ENCODE data around the gene RGS4. TPM values are rescaled to one million over a fixed set of nuclear protein-coding genes. Genes with fewer than 3 reads are reported as not detected.

RGS4 gene
- total and polyA plus RNA-seq, 2 donors (not counting 1 experiment from before 2014, with no cell fraction given), result not detected

- Histone ChIP-seq H3K9ac (ENCODE audit: low read length) (no peak overlapping the region), H3K4me1 (ENCODE audit: control insufficient read depth in 2 of 2, insufficient read depth in 2 of 2, low read length in 2 of 2) (no peaks in the 10 kb centered on the region), H3K79me2 (ENCODE audit: control insufficient read depth, insufficient read depth, low read length) (no peaks in the 10 kb centered on the region), H3K27me3 (replicated peaks in 1 of 4; ENCODE audit: control extremely low read depth in 1 of 4, control insufficient read depth in 3 of 4, insufficient read depth in 4 of 4, low read length in 3 of 4) (no peaks in the 10 kb centered on the region), H3K27ac (ENCODE audit: low read length in 2 of 2) (no peak overlapping the region), H3K9me3 (ENCODE audit: control extremely low read depth in 1 of 3, control insufficient read depth in 2 of 3, insufficient read depth in 1 of 3, low read length in 2 of 3) (no peaks in the 10 kb centered on the region), H3K4me2 (replicated peaks; ENCODE audit: low read depth, low read length, poor library complexity, severe bottlenecking) (no peak overlapping the region), H3K4me3 (ENCODE audit: control extremely low read depth in 1 of 5, extremely low read depth in 1 of 5, insufficient read depth in 1 of 5, low read depth in 2 of 5, low read length in 4 of 5) (no peak overlapping the region), H2AFZ (ENCODE audit: insufficient read depth, low read depth, low read length, poor library complexity, severe bottlenecking) (no peak overlapping the region), H3K36me3 (replicated peaks in 1 of 2; ENCODE audit: control extremely low read depth in 1 of 2, control insufficient read depth in 1 of 2, extremely low read depth in 1 of 2, insufficient read depth in 2 of 2, low read length in 1 of 2) (no peaks in the 10 kb centered on the region), H4K20me1 (ENCODE audit: control insufficient read depth, insufficient read depth, low read length, poor library complexity, severe bottlenecking) (no peaks in the 10 kb centered on the region)
- DNase-seq (no peak), ATAC-seq (ENCODE audit: low read depth) (no peak)
- Mint-ChIP-seq H3K4me1 (no peaks in the 10 kb centered on the region), H3K27me3 (peaks cover 11% of the 10 kb centered on the region), H3K9me3 (ENCODE audit: insufficient read depth) (no peaks in the 10 kb centered on the region), H3K27ac (no peak overlapping the region), H3K4me3 (no peak overlapping the region)
- TF ChIP-seq EZH2 (IDR thresholded peaks at IDR 0.05; ENCODE audit: borderline replicate concordance, insufficient read depth, low read depth, low read length, poor library complexity, severe bottlenecking) (no peak), CTCF (IDR thresholded peaks at IDR 0.05) (no peak)
- intact Hi-C loops (cut with micrococcal nuclease), result no loop called here
- ChIA-PET CTCF (no interaction called here), POLR2A (no interaction called here)
- whole genome bisulfite sequencing (ENCODE audit: insufficient coverage), result no CpG with 5 or more reads among the region's 1 CpG
Observed at GRCh38 chr1:163115887-163116286, 46.7 kb downstream of the RGS4 start.

GRCh38 chr1:163119707-163120106, 50.5 kb downstream of the RGS4 start:
- no peak overlapping the region for H2AFZ ChIP-seq (ENCODE audit: insufficient read depth, low read depth, low read length, poor library complexity, severe bottlenecking)
- Mint-ChIP-seq H3K27ac (no peak overlapping the region), H3K27me3 (peaks cover 4% of the 10 kb centered on the region), H3K9me3 (ENCODE audit: insufficient read depth) (no peaks in the 10 kb centered on the region), H3K4me1 (no peaks in the 10 kb centered on the region), H3K4me3 (no peak overlapping the region)
- intact Hi-C loops (cut with micrococcal nuclease), result no loop called here
- no peak for DNase-seq
- ChIA-PET POLR2A (no interaction called here), CTCF (no interaction called here)
- H3K4me2 ChIP-seq (replicated peaks; ENCODE audit: low read depth, low read length, poor library complexity, severe bottlenecking), result no peak overlapping the region
- H3K36me3 ChIP-seq (replicated peaks in 1 of 2; ENCODE audit: control extremely low read depth in 1 of 2, control insufficient read depth in 1 of 2, extremely low read depth in 1 of 2, insufficient read depth in 2 of 2, low read length in 1 of 2), result no peaks in the 10 kb centered on the region
- H3K4me3 ChIP-seq (ENCODE audit: control extremely low read depth in 1 of 5, extremely low read depth in 1 of 5, insufficient read depth in 1 of 5, low read depth in 2 of 5, low read length in 4 of 5), result no peak overlapping the region
- H3K27me3 ChIP-seq (replicated peaks in 1 of 4; ENCODE audit: control extremely low read depth in 1 of 4, control insufficient read depth in 3 of 4, insufficient read depth in 4 of 4, low read length in 3 of 4), result no peaks in the 10 kb centered on the region
- no peak for ATAC-seq (ENCODE audit: low read depth)
- no peaks in the 10 kb centered on the region for H3K79me2 ChIP-seq (ENCODE audit: control insufficient read depth, insufficient read depth, low read length)
- TF ChIP-seq CTCF (IDR thresholded peaks at IDR 0.05) (no peak), EZH2 (IDR thresholded peaks at IDR 0.05; ENCODE audit: borderline replicate concordance, insufficient read depth, low read depth, low read length, poor library complexity, severe bottlenecking) (no peak)
- H3K27ac ChIP-seq (ENCODE audit: low read length in 2 of 2), result no peak overlapping the region
- H3K9me3 ChIP-seq (ENCODE audit: control extremely low read depth in 1 of 3, control insufficient read depth in 2 of 3, insufficient read depth in 1 of 3, low read length in 2 of 3), result no peaks in the 10 kb centered on the region
- H3K9ac ChIP-seq (ENCODE audit: low read length), result no peak overlapping the region
- no peaks in the 10 kb centered on the region for H4K20me1 ChIP-seq (ENCODE audit: control insufficient read depth, insufficient read depth, low read length, poor library complexity, severe bottlenecking)
- H3K4me1 ChIP-seq (ENCODE audit: control insufficient read depth in 2 of 2, insufficient read depth in 2 of 2, low read length in 2 of 2), result no peaks in the 10 kb centered on the region
